ENCODE measurements around the gene PIGA.
"Not testable (repeated sequence)": the region's sequence is repeated elsewhere in the genome, so short reads cannot be mapped to it uniquely, and the experiment has no call there.

DNA sequence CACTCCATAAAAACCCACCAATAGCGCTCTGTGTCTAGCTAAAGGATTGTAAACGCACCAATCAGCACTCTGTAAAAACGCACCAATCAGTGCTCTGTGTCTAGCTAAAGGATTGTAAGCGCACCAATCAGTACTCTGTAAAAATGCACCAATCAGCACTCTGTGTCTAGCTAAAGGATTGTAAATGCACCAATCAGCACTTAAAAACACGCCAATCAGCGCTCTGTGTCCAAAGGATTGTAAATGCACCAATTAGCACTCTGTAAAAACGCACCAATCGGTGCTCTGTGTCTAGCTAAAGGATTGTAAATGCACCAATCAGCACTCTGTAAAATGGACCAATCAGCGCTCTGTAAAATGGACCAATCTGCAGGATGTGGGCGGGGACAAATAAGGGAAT is 62.0 kb downstream of the PIGA start:
- not testable (repeated sequence) for TF ChIP-seq CTCF (conservative IDR thresholded peaks at IDR 0.05); EZH2 (IDR thresholded peaks at IDR 0.05; ENCODE audit: low read depth)
